Mesenchymal stem cell (in vitro differentiated cells and primary cell): ENCODE data around the gene CYFIP2.
A peak's percentile ranks its signal among the peaks of the same experiment; 100 is the strongest.

Experiments
- DNase-seq: peaks from one replicate; pipeline ENCODE4 v3.0.0-alpha.2; 2013
- H2AFZ ChIP-seq: one replicate; pipeline ENCODE4 v1.6.1; 2013; ENCODE audit warnings: low read depth, mild to moderate bottlenecking, control low read depth, inconsistent platforms, low read length, moderate library complexity
- H2AK5ac ChIP-seq: 2 replicates; pipeline ENCODE4 v1.6.1; 2013; ENCODE audit warnings: low read length, moderate library complexity, mild to moderate bottlenecking, inconsistent platforms; ENCODE audit not compliant: severe bottlenecking
- H2BK120ac ChIP-seq: one replicate; pipeline ENCODE4 v1.6.1; 2013; ENCODE audit warnings: low read depth, mild to moderate bottlenecking, inconsistent platforms, low read length, moderate library complexity
- H2BK12ac ChIP-seq, 2 experiments: one replicate each; pipeline ENCODE4 v1.6.1; 2013; ENCODE audit warnings: inconsistent platforms in 2 of 2, low read length in 2 of 2, mild to moderate bottlenecking in 2 of 2, moderate library complexity in 2 of 2, control low read depth in 1 of 2
- H2BK15ac ChIP-seq: one replicate; pipeline ENCODE4 v1.6.1; 2013; ENCODE audit warnings: mild to moderate bottlenecking, low read depth, inconsistent platforms; ENCODE audit not compliant: poor library complexity, severe bottlenecking
- H2BK5ac ChIP-seq: 2 replicates; pipeline ENCODE4 v1.6.1; 2013; ENCODE audit warnings: low read depth, mild to moderate bottlenecking, low read length, control low read depth, inconsistent platforms; ENCODE audit not compliant: poor library complexity, severe bottlenecking
- H3K14ac ChIP-seq, 2 experiments: one replicate each; pipeline ENCODE4 v1.6.1; 2013; ENCODE audit warnings: inconsistent platforms in 2 of 2, low read length in 2 of 2, control low read depth in 1 of 2, mild to moderate bottlenecking in 1 of 2, moderate library complexity in 1 of 2
- H3K18ac ChIP-seq, 2 experiments: one replicate each; pipeline ENCODE4 v1.6.1; 2013; ENCODE audit warnings: inconsistent platforms in 2 of 2, low read length in 2 of 2, control low read depth in 1 of 2, low read depth in 1 of 2, mild to moderate bottlenecking in 1 of 2
- H3K23ac ChIP-seq, 2 experiments: one replicate each; pipeline ENCODE4 v1.6.1; 2013; ENCODE audit warnings: inconsistent platforms in 2 of 2, low read length in 2 of 2, mild to moderate bottlenecking in 2 of 2, moderate library complexity in 2 of 2, control low read depth in 1 of 2
- H3K27ac ChIP-seq: 2 replicates; pipeline ENCODE4 v1.5.1; 2013; ENCODE audit warnings: mild to moderate bottlenecking, moderate library complexity, low read length, control low read depth, inconsistent platforms; ENCODE audit not compliant: poor library complexity, severe bottlenecking
- H3K27me3 ChIP-seq, 2 experiments: 2 replicates each; pipeline versions ENCODE4 v1.6.1 to v1.7.0; 2013; ENCODE audit warnings: low read length in 2 of 2, mild to moderate bottlenecking in 2 of 2, moderate library complexity in 2 of 2, control low read depth in 1 of 2, inconsistent platforms in 1 of 2; ENCODE audit not compliant: control insufficient read depth in 1 of 2, insufficient read depth in 1 of 2
- H3K36me3 ChIP-seq, 2 experiments: 2 replicates each; pipeline versions ENCODE4 v1.6.1 to v1.7.0; 2013; ENCODE audit warnings: low read length in 2 of 2, control low read depth in 1 of 2, inconsistent platforms in 1 of 2, low read depth in 1 of 2, mild to moderate bottlenecking in 1 of 2; ENCODE audit not compliant: insufficient read depth in 2 of 2, control insufficient read depth in 1 of 2
- H3K4ac ChIP-seq, 2 experiments: one replicate each; pipeline ENCODE4 v1.6.1; 2013; ENCODE audit warnings: inconsistent platforms in 2 of 2, low read length in 2 of 2, mild to moderate bottlenecking in 2 of 2, moderate library complexity in 2 of 2, control low read depth in 1 of 2, low read depth in 1 of 2
- H3K4me1 ChIP-seq: 2 replicates; pipeline ENCODE4 v1.6.1; 2013; ENCODE audit warnings: low read depth, low read length, control low read depth; ENCODE audit not compliant: control insufficient read depth, insufficient read depth
- H3K4me2 ChIP-seq: 2 replicates; pipeline ENCODE4 v1.6.1; 2013; ENCODE audit warnings: low read length, mild to moderate bottlenecking, inconsistent platforms; ENCODE audit not compliant: poor library complexity, severe bottlenecking
- H3K4me3 ChIP-seq, 2 experiments: 2 replicates each; pipeline versions ENCODE4 v1.5.1 to v1.7.0; 2013; ENCODE audit warnings: low read length in 2 of 2, mild to moderate bottlenecking in 2 of 2, control low read depth in 1 of 2, low read depth in 1 of 2; ENCODE audit not compliant: insufficient read depth in 1 of 2
- H3K79me1 ChIP-seq: replicated peaks from 2 replicates; pipeline ENCODE4 v1.6.1; 2013; ENCODE audit warnings: mild to moderate bottlenecking, control low read depth, low read length, inconsistent platforms; ENCODE audit not compliant: poor library complexity, severe bottlenecking
- H3K9ac ChIP-seq: 2 replicates; pipeline ENCODE4 v1.7.0; 2013; ENCODE audit warnings: mild to moderate bottlenecking, low read length, moderate library complexity
- H3K9me3 ChIP-seq: 2 replicates; pipeline ENCODE4 v1.7.0; 2013; ENCODE audit warnings: mild to moderate bottlenecking, low read length; ENCODE audit not compliant: control insufficient read depth
- H4K8ac ChIP-seq: one replicate; pipeline ENCODE4 v1.6.1; 2013; ENCODE audit warnings: inconsistent platforms, mild to moderate bottlenecking, low read length, moderate library complexity
- H4K91ac ChIP-seq: one replicate; pipeline ENCODE4 v1.6.1; 2013; ENCODE audit warnings: mild to moderate bottlenecking, low read length, inconsistent platforms
- WGBS: methylation state at CpG from one replicate; pipeline ENCODE4 v1.1.7; 2013; ENCODE audit warnings: mixed read lengths; 5-methylcytosine and 5-hydroxymethylcytosine counted together

The CYFIP2 gene

DNA sequence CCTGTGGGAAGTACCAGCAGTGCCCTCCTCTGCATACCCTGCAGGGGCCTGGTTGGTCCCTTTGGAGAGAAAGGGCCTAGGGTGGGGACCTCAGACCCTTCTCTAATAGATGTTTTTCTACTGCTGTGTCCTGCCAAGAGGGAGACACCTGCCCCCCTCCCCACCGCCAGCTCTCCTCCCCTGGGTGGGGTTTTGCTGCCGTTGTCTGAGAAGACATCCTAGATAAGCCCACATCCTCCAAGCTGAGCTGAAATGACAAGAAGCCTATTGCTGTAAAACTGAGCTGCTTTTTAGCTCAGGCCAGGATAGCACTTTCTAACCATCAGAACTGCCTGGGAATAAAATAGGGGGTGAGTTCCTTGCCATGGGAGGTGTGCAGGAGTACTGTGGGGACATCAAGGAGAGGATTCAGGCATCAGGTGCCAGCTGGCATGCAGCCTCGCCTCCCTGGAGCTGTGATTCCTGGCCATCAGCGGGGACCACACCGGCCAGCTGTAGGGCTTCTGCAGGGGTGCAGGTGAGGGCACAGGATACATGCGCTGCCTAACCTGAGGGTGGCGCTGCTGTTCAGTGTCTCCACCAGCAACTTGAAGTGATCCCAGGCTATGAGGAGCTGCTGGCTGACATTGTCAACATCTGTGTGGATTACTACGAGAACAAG lies 37.9 kb downstream of the CYFIP2 start:
- Histone ChIP-seq H2BK15ac (no peak overlapping the region), H2AFZ (no peak overlapping the region), H3K27me3 (no peaks in the 10 kb centered on the region), H3K4me2 (no peak overlapping the region), H3K14ac (no peak overlapping the region), H4K91ac (no peak overlapping the region), H3K27ac (no peak overlapping the region), H2BK120ac (no peak overlapping the region), H2BK12ac (no peak overlapping the region), H2BK5ac (no peak overlapping the region), H3K4me1 (no peaks in the 10 kb centered on the region), H4K8ac (no peak overlapping the region), H3K9me3 (no peaks in the 10 kb centered on the region), H3K36me3 (peaks cover 0 to 29% of the 10 kb centered on the region in 2 experiments), H2AK5ac (no peak overlapping the region), H3K4me3 (no peak overlapping the region), H3K4ac (no peak overlapping the region), H3K18ac (no peak overlapping the region), H3K79me1 (peaks cover 2% of the 10 kb centered on the region), H3K9ac (no peak overlapping the region), H3K23ac (no peak overlapping the region)
- no peak for DNase-seq
- WGBS, result 75% methylated on average over 8 of the region's 8 CpGs

DNA sequence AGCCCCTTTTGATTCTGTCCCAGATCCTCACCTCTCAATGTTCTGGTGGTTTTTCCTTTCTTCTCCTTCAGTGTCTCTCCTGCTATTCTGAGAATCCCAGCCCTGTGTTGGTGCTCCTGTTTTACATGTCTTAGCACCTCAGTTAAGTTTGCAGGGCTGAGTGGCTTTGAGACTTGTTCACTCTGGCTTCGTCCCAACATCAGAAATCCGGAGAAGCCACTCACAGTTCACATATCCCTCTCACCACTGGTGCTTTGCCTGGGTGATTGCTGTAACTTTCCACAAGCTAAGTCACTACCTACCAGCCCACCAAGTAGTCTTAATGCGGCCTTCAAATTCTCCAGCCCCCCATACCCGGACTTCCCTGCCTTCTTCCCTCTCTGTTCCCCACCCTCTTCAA lies 40.2 kb downstream of the CYFIP2 start:
- H3K18ac ChIP-seq, result no peak overlapping the region
- H3K4me1 ChIP-seq, result peaks cover 2% of the 10 kb centered on the region
- peaks cover 2% of the 10 kb centered on the region for H3K79me1 ChIP-seq
- H2BK12ac ChIP-seq, result no peak overlapping the region
- H3K27me3 ChIP-seq, result peaks cover 0 to 8% of the 10 kb centered on the region in 2 experiments
- 94% methylated on average over 4 of the region's 4 CpGs for WGBS
- H2BK5ac ChIP-seq, result no peak overlapping the region
- no peak overlapping the region for H3K9ac ChIP-seq
- H3K27ac ChIP-seq, result no peak overlapping the region
- H2AFZ ChIP-seq, result no peak overlapping the region
- DNase-seq, result no peak
- H3K4ac ChIP-seq, result no peak overlapping the region
- H3K23ac ChIP-seq, result no peak overlapping the region
- no peak overlapping the region for H3K4me2 ChIP-seq
- no peak overlapping the region for H3K4me3 ChIP-seq
- H3K9me3 ChIP-seq, result no peaks in the 10 kb centered on the region
- H4K91ac ChIP-seq, result no peak overlapping the region
- H2BK15ac ChIP-seq, result no peak overlapping the region
- peaks cover 0 to 39% of the 10 kb centered on the region in 2 experiments for H3K36me3 ChIP-seq
- H4K8ac ChIP-seq, result no peak overlapping the region
- H2BK120ac ChIP-seq, result no peak overlapping the region
- no peak overlapping the region for H3K14ac ChIP-seq
- no peak overlapping the region for H2AK5ac ChIP-seq

DNA sequence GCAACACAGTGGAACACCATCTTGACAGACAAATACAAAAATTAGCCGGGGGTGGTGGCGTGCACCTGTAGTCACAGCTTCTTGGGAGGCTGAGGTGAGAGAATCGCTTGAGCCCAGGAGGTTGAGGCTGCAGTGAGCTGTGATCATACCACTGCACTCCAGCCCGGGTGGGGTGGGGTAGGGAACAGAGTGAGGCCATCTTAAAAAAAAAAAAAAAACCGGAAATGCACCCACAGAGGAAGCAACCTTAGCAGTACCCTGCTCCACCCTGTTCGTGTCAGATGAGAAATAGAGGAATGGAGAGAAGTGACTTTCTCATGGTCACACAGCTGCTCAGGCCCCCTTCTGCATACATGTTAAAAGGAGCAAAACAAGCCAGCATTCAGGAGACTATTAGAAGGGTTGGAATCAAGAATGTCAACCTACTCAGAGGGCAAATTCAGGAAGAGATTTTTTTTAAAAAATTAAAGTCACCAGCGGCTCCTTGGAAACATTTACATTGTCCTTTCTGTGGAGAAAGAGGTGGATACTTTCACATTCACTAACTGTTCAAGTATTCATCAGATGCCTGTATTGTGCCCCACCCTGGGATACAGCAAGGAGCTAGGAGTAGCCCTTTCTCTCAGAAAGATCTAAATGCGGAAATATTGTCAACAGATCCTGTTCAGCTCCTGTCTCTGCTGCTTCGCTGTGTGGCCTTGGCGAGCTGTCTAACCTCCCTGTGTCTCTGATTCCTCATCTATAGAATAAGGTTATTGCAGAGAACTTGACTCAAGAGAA lies 41.0 kb downstream of the CYFIP2 start:
- peaks cover 2% of the 10 kb centered on the region for H3K79me1 ChIP-seq
- DNase-seq, result no peak
- H3K4me3 ChIP-seq, result no peak overlapping the region
- no peak overlapping the region for H2BK5ac ChIP-seq
- H2BK15ac ChIP-seq, result no peak overlapping the region
- H3K27ac ChIP-seq, result no peak overlapping the region
- peaks cover 0 to 8% of the 10 kb centered on the region in 2 experiments for H3K27me3 ChIP-seq
- H2BK120ac ChIP-seq, result no peak overlapping the region
- no peak overlapping the region for H3K4ac ChIP-seq
- no peak overlapping the region for H4K8ac ChIP-seq
- H3K14ac ChIP-seq, result no peak overlapping the region
- no peaks in the 10 kb centered on the region for H3K9me3 ChIP-seq
- no peak overlapping the region for H4K91ac ChIP-seq
- WGBS, result 85% methylated on average over 8 of the region's 10 CpGs
- peaks cover 2% of the 10 kb centered on the region for H3K4me1 ChIP-seq
- no peak overlapping the region for H2AFZ ChIP-seq
- H3K9ac ChIP-seq, result no peak overlapping the region
- H2BK12ac ChIP-seq, result no peak overlapping the region
- H3K18ac ChIP-seq, result no peak overlapping the region
- H3K23ac ChIP-seq, result no peak overlapping the region
- no peak overlapping the region for H2AK5ac ChIP-seq
- H3K4me2 ChIP-seq, result no peak overlapping the region
- H3K36me3 ChIP-seq, result peaks cover 0 to 45% of the 10 kb centered on the region in 2 experiments

DNA sequence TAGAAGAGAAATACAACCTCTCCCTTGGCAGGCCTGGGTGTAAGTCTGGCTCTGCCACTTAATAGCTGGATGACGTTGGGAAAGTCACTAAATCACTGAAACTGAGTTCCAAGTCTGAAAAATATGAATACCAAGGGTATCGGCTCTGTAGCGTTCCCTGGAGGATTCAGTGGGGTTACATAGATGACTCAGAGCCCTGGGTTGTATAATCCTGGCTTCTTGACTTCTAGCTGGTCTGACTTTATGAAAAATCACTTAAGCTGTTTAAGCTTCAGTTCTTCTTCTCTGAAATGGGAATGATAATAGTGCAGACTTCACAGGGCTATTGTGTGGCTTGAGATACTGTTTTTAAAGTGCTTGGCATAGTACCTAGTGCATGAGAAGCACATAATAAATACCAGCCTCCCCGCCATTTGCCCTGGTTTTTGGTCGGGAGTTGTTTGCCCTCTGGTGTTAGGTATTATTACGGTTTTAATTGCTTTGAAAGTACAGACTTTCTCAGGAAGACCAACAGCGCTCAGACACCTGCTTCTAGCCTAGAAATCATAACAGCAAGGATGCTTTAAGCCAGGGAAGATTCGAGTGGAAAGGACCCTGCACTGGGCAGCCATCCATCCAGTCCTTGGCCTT lies 43.0 kb downstream of the CYFIP2 start:
- Histone ChIP-seq H3K23ac (no peak overlapping the region), H3K79me1 (peaks cover 2% of the 10 kb centered on the region), H3K27me3 (peaks cover 0 to 8% of the 10 kb centered on the region in 2 experiments), H2AK5ac (no peak overlapping the region), H2BK120ac (no peak overlapping the region), H3K9ac (no peak overlapping the region), H3K18ac (no peak overlapping the region), H3K9me3 (no peaks in the 10 kb centered on the region), H3K4me3 (no peak overlapping the region), H3K27ac (no peak overlapping the region), H2BK12ac (no peak overlapping the region), H3K4me1 (peaks cover 2% of the 10 kb centered on the region), H3K14ac (no peak overlapping the region), H3K4me2 (no peak overlapping the region), H4K91ac (no peak overlapping the region), H2AFZ (no peak overlapping the region), H3K36me3 (peaks cover 0 to 27% of the 10 kb centered on the region in 2 experiments), H2BK15ac (no peak overlapping the region), H3K4ac (no peak overlapping the region), H4K8ac (no peak overlapping the region), H2BK5ac (no peak overlapping the region)
- WGBS, result 64% methylated on average over 8 of the region's 8 CpGs
- peak; percentile 15 for DNase-seq
